Uterus (tissue), 2 donors: ENCODE data around the gene DOCK7.

Experiments used
- POLR2A ChIP-seq, 2 donors: fragments of 450-650 bp; IDR thresholded peaks; one replicate each; pipeline ENCODE4 v1.6.1; 2016; ENCODE audit warnings: antibody characterized with exemption in 2 of 2, mild to moderate bottlenecking in 1 of 2, moderate library complexity in 1 of 2
- TF ChIP-seq, protein P1 (sequence below), 4 experiments: fragments of 200-600 bp in 2 of 4; fragments of 450-650 bp in 2 of 4; sonication (generic) in 2 of 4; IDR thresholded peaks; one replicate each; pipeline ENCODE4 v1.5.1; 2016 to 2019; ENCODE audit warnings: antibody characterized with exemption in 4 of 4, mild to moderate bottlenecking in 2 of 4, moderate library complexity in 1 of 4

DNA sequence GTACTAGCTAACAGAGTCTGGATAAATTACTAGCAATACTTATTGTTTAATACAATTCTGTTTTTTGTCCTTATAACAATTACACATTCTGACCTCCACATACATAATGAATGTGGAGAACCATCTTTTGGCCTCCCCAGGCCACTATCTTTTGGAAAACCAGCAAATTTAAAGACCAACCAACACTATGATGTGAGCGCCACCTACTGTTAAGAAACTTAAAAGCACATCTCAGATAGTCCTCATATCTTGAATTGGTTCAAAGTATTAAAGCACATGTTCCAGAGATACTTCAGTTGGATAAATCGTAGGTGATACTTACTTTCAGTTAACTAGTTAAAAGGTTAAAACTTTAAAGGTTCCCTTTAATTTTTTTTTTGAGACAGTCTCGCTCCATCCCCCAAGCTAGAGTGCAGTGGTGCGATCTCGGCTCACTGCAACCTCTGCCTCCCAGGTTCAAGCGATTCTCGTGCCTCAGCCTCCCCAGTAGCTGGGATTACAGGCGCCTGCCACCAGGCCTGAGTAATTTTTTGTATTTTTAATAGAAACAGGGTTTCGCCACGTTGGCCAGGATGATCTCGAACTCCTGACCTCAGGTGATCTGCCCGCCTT, 280.7 kb downstream of the DOCK7 start:
- TF ChIP-seq POLR2A (IDR thresholded peaks at IDR 0.05), result no peak
- TF ChIP-seq, protein P1, sequence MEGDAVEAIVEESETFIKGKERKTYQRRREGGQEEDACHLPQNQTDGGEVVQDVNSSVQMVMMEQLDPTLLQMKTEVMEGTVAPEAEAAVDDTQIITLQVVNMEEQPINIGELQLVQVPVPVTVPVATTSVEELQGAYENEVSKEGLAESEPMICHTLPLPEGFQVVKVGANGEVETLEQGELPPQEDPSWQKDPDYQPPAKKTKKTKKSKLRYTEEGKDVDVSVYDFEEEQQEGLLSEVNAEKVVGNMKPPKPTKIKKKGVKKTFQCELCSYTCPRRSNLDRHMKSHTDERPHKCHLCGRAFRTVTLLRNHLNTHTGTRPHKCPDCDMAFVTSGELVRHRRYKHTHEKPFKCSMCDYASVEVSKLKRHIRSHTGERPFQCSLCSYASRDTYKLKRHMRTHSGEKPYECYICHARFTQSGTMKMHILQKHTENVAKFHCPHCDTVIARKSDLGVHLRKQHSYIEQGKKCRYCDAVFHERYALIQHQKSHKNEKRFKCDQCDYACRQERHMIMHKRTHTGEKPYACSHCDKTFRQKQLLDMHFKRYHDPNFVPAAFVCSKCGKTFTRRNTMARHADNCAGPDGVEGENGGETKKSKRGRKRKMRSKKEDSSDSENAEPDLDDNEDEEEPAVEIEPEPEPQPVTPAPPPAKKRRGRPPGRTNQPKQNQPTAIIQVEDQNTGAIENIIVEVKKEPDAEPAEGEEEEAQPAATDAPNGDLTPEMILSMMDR (IDR thresholded peaks at IDR 0.05), result peak; percentile 44 to 70 (median 62)
